SKM-1 (cell line): Measurements from ENCODE around the gene ANKFN1.

Experiments
- DNase-seq: peaks from one replicate; lab custom pipeline; 2025; ENCODE audit not compliant: unreplicated experiment; lab: John Stamatoyannopoulos, UW

Gene ANKFN1

GRCh38 chr17:56431736-56432135 lies 278.5 kb downstream of the ANKFN1 start:
- no peak for DNase-seq

DNA sequence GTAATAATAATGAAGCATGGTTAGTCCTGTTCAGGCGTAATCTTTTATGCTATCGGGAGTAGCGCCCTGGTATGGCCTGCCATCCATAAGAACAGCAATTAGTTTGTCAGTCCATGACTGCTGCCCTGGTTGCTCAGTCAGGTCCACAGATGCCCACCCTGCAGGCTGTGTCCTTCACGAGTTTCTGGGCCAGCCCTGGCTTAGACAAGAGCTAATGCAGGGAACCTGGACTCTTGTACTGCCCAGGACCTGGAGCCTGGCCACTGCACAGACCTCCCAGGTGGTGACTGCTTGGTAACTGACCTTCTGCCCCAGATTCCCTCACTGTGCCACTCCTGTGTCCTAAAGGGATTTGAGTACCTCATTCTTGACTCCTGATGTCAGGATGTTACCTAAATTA lies 279.2 kb downstream of the ANKFN1 start:
- DNase-seq, result no peak

DNA sequence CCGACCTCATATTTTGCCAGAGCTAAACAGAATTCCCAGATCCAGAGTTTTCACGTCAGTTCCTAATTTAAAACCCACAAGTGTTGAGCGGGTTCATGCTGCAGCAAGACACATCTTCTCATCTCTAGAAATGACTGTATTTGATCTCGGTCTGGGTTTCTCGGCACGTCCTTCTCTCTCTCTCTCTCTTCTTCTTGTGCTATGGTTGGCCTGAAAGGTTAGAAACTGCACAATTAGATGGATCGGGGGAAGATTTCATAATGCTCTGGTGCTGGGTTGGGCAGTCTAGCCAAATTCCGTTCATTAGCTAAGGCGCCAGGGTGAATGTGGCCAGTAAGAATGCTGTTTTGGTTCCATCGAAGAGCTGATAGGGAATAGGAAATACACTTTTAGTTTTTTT lies 281.3 kb downstream of the ANKFN1 start:
- no peak for DNase-seq

DNA sequence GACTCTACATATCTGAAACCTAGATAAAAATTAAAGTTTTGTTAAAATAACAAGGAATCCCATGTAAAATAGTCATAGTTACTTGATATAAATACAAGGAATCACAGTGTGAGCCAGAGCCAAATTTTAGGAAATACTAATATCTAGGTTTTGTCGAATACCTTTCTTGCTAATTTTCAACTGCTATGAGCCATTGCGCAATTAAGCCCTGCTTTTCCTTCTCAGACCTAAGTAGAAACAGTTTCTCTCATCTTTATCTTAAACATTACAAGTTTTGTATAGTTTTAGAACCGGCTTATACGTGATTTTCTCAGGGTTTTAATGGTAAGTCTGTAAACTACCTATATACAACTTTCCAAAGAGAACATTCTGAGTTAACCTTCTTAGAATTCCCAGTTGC lies 282.9 kb downstream of the ANKFN1 start:
- DNase-seq, result no peak

- no peak for DNase-seq
Measured at GRCh38 chr17:56440419-56440818, 287.1 kb downstream of the ANKFN1 start.

GRCh38 chr17:56441308-56441707 lies 288.0 kb downstream of the ANKFN1 start:
- DNase-seq, result no peak

- DNase-seq, result no peak
Measured at GRCh38 chr17:56445692-56446411, 292.6 kb downstream of the ANKFN1 start.

GRCh38 chr17:56447171-56447570 lies 293.9 kb downstream of the ANKFN1 start:
- no peak for DNase-seq

DNA sequence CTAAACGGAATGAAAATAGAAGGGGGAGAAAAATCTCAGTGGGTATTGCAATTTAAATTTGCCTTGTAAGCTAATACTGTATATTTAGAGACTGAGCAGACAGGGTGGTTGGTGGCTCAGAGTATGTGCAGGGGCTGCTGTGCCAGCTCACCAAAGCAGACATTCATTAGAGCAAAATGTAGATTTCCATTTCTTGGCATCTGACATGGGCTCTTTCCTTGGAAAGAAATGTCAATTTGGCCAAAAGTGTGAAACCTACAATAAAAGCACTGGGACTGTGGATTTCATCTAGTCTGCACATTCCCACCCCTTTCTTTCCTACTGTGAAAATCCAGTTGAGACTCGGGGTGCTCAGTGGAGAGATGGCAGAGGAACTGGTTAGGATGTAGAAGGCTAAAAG lies 295.1 kb downstream of the ANKFN1 start:
- DNase-seq, result no peak

DNA sequence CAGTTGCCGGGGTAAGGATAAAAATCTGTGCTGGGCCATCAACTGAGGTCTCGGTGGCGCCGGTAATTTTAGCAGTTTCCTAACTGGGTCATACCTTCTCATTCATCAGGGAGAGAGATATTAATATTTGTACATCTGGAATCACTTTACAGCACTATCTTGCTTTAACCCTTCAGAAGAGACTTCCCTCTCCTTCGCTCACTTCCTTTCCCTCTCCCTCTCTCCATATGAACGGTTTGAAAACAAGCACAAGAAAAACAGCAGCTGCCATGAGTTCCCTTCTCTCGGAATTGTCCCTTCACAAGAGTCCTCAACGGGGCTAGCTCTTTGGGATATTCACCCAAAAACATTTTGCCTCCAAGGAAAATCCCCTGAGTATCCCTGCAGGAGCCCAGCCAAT lies 295.9 kb downstream of the ANKFN1 start:
- no peak for DNase-seq

GRCh38 chr17:56451629-56452028 lies 298.4 kb downstream of the ANKFN1 start:
- DNase-seq, result no peak

DNA sequence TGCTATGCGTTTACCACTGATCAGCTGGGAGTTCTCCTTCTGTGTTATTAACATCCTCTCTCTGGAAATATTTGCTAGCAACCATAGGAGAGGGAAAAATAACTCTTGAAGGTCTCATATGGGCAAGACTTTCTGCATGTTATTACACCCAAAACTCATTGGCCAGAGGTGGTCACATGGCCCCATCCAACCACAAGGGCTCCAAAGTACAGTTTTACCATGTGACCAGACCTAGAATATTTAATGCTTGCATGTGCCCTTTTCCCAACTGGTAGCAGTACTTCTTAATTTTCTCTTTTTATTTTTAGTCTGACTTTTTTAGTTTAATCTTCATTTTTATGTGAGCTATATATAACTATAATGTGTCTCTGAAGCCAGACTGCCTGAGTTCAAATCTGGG lies 299.2 kb downstream of the ANKFN1 start:
- DNase-seq, result no peak

GRCh38 chr17:56457501-56457900 lies 304.2 kb downstream of the ANKFN1 start:
- DNase-seq, result no peak

DNA sequence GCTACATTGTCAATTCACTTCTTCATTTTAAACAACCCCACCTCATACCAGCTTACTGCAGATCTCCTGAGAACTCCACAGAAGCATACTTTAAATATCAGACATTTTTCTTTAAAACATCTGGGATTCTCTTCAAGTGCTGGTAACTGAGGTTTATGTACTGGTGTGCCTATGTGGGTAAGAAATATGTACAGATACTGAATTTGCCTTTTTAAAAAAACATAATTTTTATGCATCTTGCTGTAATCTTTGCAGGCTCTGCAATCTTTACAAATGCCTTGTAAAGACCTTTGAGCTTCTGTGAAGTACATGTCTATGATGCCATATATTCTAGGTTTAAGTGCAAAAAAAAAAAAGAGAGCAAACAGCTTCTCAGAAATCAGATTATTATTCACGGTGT lies 312.6 kb downstream of the ANKFN1 start:
- DNase-seq, result no peak

GRCh38 chr17:56468840-56469239 lies 315.6 kb downstream of the ANKFN1 start:
- no peak for DNase-seq

- no peak for DNase-seq
Measured at GRCh38 chr17:56471696-56472095, 318.4 kb downstream of the ANKFN1 start.

DNA sequence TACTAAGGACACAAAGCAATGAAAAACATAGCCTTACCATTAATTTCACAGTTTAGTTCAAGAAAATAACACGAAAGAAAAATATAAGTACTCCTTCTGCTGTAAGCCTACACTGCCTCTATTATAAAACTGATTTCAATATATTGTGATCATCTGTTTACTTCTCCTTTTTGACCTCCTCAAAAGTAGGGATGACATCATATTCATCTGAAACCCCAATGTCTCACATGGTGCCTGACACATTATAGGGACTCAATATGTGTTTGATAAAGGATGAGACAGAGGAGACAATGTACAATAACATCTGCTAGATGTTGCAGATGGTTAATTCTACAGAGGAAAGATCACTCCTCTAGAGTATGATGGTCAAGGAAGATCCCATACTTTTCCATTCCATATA lies 321.8 kb downstream of the ANKFN1 start:
- no peak for DNase-seq

GRCh38 chr17:56478836-56479447 lies 325.7 kb downstream of the ANKFN1 start:
- DNase-seq, result no peak

- no peak for DNase-seq
Measured at GRCh38 chr17:56480501-56480900, 327.2 kb downstream of the ANKFN1 start.

DNA sequence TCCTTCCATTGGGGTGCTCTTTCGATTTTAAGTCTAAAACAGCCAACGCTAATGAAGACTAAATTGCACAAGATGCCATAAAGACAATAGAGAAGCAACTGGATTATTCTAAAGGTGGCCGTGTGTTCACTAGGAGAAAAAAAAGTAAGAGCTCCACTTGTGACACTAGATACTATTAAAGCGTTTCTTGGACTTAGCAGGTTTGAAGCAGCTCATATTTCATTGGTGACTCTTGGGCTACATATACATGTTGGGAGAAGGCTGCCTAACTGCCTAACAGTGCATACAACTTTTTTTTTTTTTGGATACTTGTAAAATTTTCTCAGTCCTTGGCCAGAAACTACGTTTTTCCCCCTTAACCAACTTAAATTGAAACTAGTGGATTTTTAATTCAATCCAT lies 328.4 kb downstream of the ANKFN1 start:
- DNase-seq, result no peak

DNA sequence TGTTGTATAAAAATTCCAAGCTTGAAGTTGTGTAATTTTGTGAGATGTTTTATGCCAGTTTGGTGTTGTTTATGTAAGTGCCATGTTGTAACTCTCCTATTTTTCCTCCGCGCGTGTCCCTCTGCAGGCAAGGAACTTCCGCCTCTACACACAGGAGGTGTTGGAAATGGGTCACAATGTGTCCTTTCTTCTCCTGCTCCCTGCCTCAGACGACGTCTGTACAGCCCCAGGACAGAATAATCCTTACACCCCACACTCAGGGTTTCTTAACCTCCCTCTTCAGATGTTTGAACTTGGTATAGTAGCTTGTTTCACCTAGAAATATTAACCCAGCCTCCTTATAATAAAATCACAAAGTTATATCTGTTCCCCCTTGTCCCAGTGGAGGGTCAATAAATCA lies 329.0 kb downstream of the ANKFN1 start:
- no peak for DNase-seq

- DNase-seq, result no peak
Measured at GRCh38 chr17:56486732-56487131, 333.5 kb downstream of the ANKFN1 start.

DNA sequence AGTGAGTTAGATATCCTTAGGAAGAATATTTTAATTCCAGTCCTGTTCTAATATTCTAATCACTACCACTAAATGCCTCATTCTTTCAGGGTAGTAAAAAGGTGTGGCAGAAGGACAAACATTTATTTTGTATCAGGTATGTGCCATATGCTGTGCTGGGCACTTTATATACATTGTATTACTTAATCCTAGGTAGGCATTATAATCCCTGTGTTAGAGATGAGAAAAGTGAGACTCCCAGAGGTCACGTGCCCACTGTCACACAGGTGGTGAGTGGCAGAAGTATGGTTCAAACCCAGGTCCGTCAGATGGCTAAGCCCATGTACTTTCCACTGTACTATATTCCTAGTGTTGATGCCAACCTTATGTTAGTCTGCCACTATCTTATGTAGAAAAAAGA lies 335.5 kb downstream of the ANKFN1 start:
- DNase-seq, result no peak
